ENCODE measurements around the gene FBXL17.

FBXL17 gene

DNA sequence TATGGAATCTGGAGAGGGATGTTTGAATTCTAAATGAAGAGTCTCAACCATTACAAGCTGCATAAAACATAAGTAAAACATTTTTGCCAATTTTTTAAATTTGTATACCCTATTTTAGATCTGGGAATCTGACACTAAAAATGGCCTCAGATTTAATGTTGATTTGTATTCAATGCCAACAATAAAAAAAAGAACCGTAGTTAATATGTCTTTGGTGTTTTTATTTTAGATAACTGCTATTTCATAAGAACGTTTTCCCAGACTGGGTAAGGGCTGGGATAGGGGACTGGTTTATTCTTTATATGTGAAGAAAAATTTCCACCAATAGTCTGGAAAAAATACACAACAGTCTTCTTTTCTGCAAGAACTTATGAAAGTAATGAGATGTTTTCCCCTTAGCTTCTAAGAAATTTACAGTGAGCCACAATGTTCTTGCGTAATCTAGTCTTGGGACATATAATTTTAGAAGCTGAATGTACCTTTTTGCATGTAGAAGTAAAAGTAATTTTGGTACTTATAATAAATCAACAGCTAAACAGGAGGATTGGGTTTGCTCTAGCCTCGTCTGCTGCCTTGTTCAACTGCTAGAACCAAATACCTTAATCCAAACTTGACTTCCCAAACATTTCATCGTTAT is 466.6 kb downstream of the FBXL17 start:
- peak; percentile 52 for DNase-seq (ENCODE audit: low read depth)

DNA sequence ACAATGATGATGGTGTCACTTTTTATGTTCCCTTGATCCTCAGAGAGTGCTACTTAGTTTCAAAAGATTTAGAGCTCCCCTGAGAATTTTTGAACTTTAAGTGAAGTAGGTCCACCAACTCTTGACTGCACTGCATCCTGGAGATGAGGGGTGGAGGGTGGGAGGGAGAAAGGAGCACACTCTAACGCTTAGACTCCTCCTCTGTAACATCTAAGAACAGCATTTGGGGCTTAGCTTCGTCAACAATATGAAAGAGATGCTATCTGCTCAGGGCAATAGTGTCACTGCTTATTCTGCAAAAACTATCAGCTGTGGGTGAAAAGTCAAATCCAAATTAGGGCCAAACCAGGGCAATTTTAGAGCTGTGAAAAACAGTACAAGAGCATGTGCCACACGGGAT is 468.4 kb downstream of the FBXL17 start:
- DNase-seq (ENCODE audit: low read depth), result no peak

- peak; percentile 15 for DNase-seq (ENCODE audit: low read depth)
Observed at GRCh38 chr5:107900721-107901120, 481.2 kb downstream of the FBXL17 start.

- DNase-seq (ENCODE audit: low read depth), result peak; percentile 5
Observed at GRCh38 chr5:107894361-107894760, 487.5 kb downstream of the FBXL17 start.

- DNase-seq (ENCODE audit: low read depth), result peak; percentile 59
Observed at GRCh38 chr5:107893642-107894041, 488.3 kb downstream of the FBXL17 start.

GRCh38 chr5:107889387-107889786 is 492.5 kb downstream of the FBXL17 start:
- DNase-seq (ENCODE audit: low read depth), result peak; percentile 34

DNA sequence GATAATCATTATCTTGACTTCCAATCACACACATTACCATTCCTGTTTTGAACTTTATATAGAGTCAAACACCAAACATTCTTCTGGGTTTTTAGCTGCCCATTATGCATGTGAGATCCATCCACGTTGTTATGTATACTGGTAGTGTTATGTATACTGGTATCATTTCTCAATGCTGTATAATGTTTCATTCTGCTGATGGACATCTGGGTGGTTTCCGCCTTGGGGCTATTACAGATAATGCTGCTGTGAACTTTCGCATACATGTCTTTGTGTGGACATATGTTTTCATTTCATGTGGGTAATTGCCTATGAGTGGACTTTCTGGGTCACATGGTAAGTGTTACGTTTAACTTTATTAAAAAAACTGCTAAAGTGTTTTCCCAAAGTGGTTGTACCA is 493.4 kb downstream of the FBXL17 start:
- DNase-seq (ENCODE audit: low read depth), result no peak

GRCh38 chr5:107887166-107887943 is 494.5 kb downstream of the FBXL17 start:
- no peak for DNase-seq (ENCODE audit: low read depth)

DNA sequence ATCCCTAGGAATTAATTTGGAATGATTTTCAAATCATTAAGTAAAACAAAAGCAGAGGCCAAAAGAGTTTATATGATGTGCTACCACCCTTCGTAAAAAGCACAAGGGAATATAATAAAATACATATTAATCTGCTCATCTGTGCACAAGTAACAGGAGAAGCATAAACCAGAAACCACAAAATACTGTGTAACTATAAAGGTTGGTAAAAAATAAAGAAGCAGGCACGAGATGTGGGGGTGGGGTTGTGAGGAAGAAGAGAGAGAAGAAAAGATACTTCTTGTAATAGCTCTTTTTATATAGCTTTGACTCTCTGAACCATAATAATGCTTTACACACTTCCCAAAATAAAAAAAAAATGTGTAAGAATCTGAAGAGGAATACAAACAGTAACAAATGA is 496.3 kb downstream of the FBXL17 start:
- DNase-seq (ENCODE audit: low read depth), result no peak

- DNase-seq (ENCODE audit: low read depth), result no peak
Observed at GRCh38 chr5:107884871-107885270, 497.0 kb downstream of the FBXL17 start.

GRCh38 chr5:107878661-107879060 is 503.2 kb downstream of the FBXL17 start:
- DNase-seq (ENCODE audit: low read depth), result no peak

GRCh38 chr5:107876906-107877305 is 505.0 kb downstream of the FBXL17 start:
- no peak for DNase-seq (ENCODE audit: low read depth)

DNA sequence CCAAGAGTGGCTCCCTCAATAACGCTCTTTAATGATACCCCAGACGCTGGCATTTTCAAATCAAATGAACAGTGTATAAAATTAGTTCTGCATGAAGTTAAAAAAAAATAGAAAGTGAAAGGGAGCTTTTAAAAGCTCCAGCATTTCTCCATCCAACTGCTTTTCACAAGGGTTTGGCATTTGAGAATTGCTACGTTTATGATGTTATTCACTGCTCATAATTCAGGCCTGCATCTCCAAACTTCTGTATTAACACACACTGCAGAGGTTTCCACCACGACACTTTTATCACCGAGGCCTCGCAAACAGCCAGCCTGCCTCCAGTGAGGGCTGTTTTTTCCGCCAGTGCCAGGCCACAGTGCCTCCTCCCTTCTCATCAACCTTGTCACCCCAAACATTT is 505.6 kb downstream of the FBXL17 start:
- no peak for DNase-seq (ENCODE audit: low read depth)

- peak; percentile 73 for DNase-seq (ENCODE audit: low read depth)
Observed at GRCh38 chr5:107875833-107876232, 506.1 kb downstream of the FBXL17 start.

- DNase-seq (ENCODE audit: low read depth), result no peak
Observed at GRCh38 chr5:107874795-107875194, 507.1 kb downstream of the FBXL17 start.

- no peak for DNase-seq (ENCODE audit: low read depth)
Observed at GRCh38 chr5:107873877-107874276, 508.0 kb downstream of the FBXL17 start.

DNA sequence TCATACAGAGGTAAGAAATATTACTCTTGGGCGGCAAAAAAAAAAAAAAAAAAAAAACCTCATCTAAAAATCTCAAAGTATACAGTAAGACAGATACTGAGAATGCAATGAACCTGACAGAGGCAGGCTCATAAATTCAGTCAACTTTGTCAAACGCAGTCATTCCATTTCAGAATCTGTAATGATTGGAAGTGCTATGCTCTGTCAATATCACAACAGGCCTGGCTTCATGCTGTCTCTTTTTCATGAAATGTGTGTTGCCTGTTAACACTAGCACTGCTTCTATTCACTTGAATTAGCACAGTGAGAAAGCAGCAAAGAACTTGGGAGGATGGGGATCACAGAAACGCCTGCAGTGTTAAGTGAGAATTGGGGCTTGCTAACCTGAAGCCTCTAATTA is 510.9 kb downstream of the FBXL17 start:
- no peak for DNase-seq (ENCODE audit: low read depth)

GRCh38 chr5:107869438-107870115 is 512.3 kb downstream of the FBXL17 start:
- peak; percentile 74 for DNase-seq (ENCODE audit: low read depth)

DNA sequence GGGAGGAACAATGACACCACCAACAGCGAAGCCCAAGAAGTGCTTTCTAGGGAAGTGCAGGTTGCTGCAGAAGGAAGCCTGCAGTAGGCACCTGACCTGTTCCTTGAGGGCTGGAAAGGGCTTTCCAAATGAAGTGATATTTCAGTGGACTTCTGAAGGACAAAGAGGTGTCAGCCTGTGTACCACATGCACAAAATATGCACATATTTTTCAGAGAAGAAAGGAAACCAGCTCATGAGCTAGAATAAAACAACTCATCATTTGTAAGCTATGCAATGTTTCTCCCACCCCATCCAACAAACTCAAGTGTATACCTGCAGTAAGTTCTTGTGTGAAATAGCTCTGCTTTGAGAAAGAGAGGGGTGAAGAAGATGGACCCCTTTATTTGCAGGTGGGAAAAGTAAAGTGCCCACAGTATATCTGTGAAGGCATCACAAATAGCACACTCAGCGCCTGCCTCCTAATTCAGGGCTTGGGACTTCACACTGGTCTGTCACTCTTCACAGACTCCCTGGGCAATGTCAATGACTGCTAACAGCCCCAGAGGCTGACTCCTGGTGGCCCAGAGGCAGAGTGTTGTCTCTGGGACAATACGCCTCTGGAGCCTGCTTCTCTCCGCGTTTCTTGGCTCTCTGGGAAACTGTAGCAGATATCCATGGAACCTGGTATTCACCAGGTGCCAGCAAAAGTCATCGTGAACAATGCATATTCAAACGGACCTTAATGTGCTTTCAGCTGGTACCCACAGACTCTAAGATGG is 513.1 kb downstream of the FBXL17 start:
- DNase-seq (ENCODE audit: low read depth), result no peak

- no peak for DNase-seq (ENCODE audit: low read depth)
Observed at GRCh38 chr5:107867266-107867665, 514.6 kb downstream of the FBXL17 start.

- DNase-seq (ENCODE audit: low read depth), result no peak
Observed at GRCh38 chr5:107864793-107865192, 517.1 kb downstream of the FBXL17 start.

DNA sequence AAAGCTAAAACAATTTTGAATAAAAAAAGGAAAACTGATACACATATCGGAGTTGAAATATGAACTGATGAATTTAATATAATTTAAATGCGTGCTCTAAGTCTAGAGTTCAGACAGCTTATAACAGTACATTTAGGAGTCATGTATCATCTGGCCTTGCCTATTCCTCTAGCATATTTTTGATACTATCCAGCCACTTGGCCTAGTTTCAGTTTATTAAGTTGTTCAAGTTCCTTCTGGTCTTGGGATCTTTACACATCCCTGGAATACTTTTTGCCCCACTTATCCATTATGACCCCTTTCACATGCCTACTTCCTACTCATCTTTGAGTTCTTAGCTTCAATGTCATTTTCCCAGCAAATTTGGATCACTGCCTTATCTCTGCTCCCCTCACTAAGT is 518.8 kb downstream of the FBXL17 start:
- no peak for DNase-seq (ENCODE audit: low read depth)

Measured in amniotic epithelial cell (primary cell).